HG03095 (cell line): Measurements from ENCODE around the gene KRTAP9-1.
"Not testable (repeated sequence)": the region's sequence is repeated elsewhere in the genome, so short reads cannot be mapped to it uniquely, and the experiment has no call there.

Source experiments
- ATAC-seq: cut with Tn5 transposase; IDR thresholded peaks from one replicate; pipeline ENCODE4 v1.9.1; 2021; ENCODE audit warnings: moderate library complexity; ENCODE audit not compliant: unreplicated experiment

KRTAP9-1 gene

GRCh38 chr17:41178843-41179616, 10.7 kb upstream of the KRTAP9-1 start:
- ATAC-seq = no peak

GRCh38 chr17:41184480-41184961, 5.2 kb upstream of the KRTAP9-1 start, which contains the start of gene KRTAP4-1:
TSS of gene KRTAP4-1 (minus strand) at chr17:41184911. CDS start at chr17:41184854, 57 bp downstream.
- no peak for ATAC-seq

- ATAC-seq = no peak
These were observed 4.7 kb upstream of the KRTAP9-1 start for GRCh38 chr17:41185001-41185400.

- no peak for ATAC-seq
These were observed 2.8 kb upstream of the KRTAP9-1 start for GRCh38 chr17:41186872-41187271.

GRCh38 chr17:41190328-41190727, 641 bp downstream of the KRTAP9-1 start:
- ATAC-seq = no peak

- ATAC-seq = no peak
These were observed 6.4 kb downstream of the KRTAP9-1 start for GRCh38 chr17:41196068-41196467.

- ATAC-seq = no peak
These were observed 9.9 kb downstream of the KRTAP9-1 start for GRCh38 chr17:41199421-41200078.

GRCh38 chr17:41211845-41212466, 22.3 kb downstream of the KRTAP9-1 start:
- no peak for ATAC-seq

GRCh38 chr17:41212524-41213169, 23.0 kb downstream of the KRTAP9-1 start:
- no peak for ATAC-seq

- ATAC-seq = no peak
These were observed 26.0 kb downstream of the KRTAP9-1 start for GRCh38 chr17:41215681-41216080.

- ATAC-seq = no peak
These were observed 34.1 kb downstream of the KRTAP9-1 start for GRCh38 chr17:41223821-41224220.

- no peak for ATAC-seq
These were observed 36.4 kb downstream of the KRTAP9-1 start for GRCh38 chr17:41226051-41226450.

GRCh38 chr17:41226598-41227095, 37.0 kb downstream of the KRTAP9-1 start, which contains the start of gene KRTAP9-2:
TSS of gene KRTAP9-2 (plus strand) at chr17:41226648. CDS start at chr17:41226655, 7 bp downstream.
- not testable (repeated sequence) for ATAC-seq

GRCh38 chr17:41230094-41230493, 40.4 kb downstream of the KRTAP9-1 start:
- no peak for ATAC-seq

- no peak for ATAC-seq
These were observed 42.0 kb downstream of the KRTAP9-1 start for GRCh38 chr17:41231731-41232130.

- not testable (repeated sequence) for ATAC-seq
These were observed 42.9 kb downstream of the KRTAP9-1 start, which contains the start of gene KRTAP9-3 for GRCh38 chr17:41232399-41233105. TSS of gene KRTAP9-3 (plus strand) at chr17:41232449. CDS start at chr17:41232502, 53 bp downstream.

GRCh38 chr17:41237116-41237515, 47.4 kb downstream of the KRTAP9-1 start:
- ATAC-seq = not testable (repeated sequence)

GRCh38 chr17:41237949-41238437, 48.3 kb downstream of the KRTAP9-1 start, which contains the start of gene KRTAP9-8:
TSS of gene KRTAP9-8 (plus strand) at chr17:41237999. CDS start at chr17:41238052, 53 bp downstream.
- not testable (repeated sequence) for ATAC-seq
